Measurements from ENCODE around the gene RIPOR2.

DNA sequence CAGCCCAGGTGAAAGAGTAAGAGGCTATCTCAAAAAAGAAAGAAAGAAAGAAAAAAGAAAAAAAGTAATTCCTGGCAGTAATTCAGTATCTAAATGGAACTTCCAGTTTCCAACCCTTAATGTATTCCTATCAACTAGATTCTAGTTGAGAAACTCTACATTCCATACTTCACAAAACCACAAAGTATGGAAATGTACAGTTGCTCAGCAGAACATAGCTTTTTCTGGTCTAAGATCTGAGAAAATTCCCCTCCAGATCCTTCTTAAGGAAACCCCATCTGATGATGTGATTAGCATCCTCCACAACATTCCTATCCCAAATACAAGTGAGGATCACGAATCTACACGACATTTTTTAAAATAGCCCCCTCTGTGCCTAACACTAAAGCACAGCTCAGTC lies 140.7 kb downstream of the RIPOR2 start:
- TF ChIP-seq, protein P1, sequence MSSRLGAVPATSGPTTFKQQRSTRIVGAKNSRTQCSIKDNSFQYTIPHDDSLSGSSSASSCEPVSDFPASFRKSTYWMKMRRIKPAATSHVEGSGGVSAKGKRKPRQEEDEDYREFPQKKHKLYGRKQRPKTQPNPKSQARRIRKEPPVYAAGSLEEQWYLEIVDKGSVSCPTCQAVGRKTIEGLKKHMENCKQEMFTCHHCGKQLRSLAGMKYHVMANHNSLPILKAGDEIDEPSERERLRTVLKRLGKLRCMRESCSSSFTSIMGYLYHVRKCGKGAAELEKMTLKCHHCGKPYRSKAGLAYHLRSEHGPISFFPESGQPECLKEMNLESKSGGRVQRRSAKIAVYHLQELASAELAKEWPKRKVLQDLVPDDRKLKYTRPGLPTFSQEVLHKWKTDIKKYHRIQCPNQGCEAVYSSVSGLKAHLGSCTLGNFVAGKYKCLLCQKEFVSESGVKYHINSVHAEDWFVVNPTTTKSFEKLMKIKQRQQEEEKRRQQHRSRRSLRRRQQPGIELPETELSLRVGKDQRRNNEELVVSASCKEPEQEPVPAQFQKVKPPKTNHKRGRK (CRISPR knock-in tag; IDR thresholded peaks at IDR 0.05), result no peak
- TF ChIP-seq, protein P2, sequence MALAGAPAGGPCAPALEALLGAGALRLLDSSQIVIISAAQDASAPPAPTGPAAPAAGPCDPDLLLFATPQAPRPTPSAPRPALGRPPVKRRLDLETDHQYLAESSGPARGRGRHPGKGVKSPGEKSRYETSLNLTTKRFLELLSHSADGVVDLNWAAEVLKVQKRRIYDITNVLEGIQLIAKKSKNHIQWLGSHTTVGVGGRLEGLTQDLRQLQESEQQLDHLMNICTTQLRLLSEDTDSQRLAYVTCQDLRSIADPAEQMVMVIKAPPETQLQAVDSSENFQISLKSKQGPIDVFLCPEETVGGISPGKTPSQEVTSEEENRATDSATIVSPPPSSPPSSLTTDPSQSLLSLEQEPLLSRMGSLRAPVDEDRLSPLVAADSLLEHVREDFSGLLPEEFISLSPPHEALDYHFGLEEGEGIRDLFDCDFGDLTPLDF (CRISPR knock-in tag; IDR thresholded peaks at IDR 0.05), result no peak
- TF ChIP-seq FOXM1 (CRISPR knock-in tag; IDR thresholded peaks at IDR 0.05) (no peak), PAX8 (CRISPR knock-in tag; IDR thresholded peaks at IDR 0.05; ENCODE audit: borderline replicate concordance) (no peak), JUNB (CRISPR knock-in tag; IDR thresholded peaks at IDR 0.05; ENCODE audit: borderline replicate concordance) (no peak), SMC3 (IDR thresholded peaks at IDR 0.05; ENCODE audit: low read length) (no peak), STAT5B (CRISPR knock-in tag; IDR thresholded peaks at IDR 0.05) (no peak), EP300 (IDR thresholded peaks at IDR 0.05; ENCODE audit: low read depth in 2 of 2, low read length in 2 of 2) (no peak), EP300 (CRISPR knock-in tag; IDR thresholded peaks at IDR 0.05; ENCODE audit: borderline replicate concordance) (no peak), RNF2 (conservative IDR thresholded peaks at IDR 0.05; ENCODE audit: low read depth) (no peak)
- TF ChIP-seq, protein P3, sequence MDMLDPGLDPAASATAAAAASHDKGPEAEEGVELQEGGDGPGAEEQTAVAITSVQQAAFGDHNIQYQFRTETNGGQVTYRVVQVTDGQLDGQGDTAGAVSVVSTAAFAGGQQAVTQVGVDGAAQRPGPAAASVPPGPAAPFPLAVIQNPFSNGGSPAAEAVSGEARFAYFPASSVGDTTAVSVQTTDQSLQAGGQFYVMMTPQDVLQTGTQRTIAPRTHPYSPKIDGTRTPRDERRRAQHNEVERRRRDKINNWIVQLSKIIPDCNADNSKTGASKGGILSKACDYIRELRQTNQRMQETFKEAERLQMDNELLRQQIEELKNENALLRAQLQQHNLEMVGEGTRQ (IDR thresholded peaks at IDR 0.05; ENCODE audit: low read depth, low read length), result no peak
- TF ChIP-seq, protein P3 (CRISPR knock-in tag; IDR thresholded peaks at IDR 0.05; ENCODE audit: borderline replicate concordance), result no peak
- TF ChIP-seq, protein P4, sequence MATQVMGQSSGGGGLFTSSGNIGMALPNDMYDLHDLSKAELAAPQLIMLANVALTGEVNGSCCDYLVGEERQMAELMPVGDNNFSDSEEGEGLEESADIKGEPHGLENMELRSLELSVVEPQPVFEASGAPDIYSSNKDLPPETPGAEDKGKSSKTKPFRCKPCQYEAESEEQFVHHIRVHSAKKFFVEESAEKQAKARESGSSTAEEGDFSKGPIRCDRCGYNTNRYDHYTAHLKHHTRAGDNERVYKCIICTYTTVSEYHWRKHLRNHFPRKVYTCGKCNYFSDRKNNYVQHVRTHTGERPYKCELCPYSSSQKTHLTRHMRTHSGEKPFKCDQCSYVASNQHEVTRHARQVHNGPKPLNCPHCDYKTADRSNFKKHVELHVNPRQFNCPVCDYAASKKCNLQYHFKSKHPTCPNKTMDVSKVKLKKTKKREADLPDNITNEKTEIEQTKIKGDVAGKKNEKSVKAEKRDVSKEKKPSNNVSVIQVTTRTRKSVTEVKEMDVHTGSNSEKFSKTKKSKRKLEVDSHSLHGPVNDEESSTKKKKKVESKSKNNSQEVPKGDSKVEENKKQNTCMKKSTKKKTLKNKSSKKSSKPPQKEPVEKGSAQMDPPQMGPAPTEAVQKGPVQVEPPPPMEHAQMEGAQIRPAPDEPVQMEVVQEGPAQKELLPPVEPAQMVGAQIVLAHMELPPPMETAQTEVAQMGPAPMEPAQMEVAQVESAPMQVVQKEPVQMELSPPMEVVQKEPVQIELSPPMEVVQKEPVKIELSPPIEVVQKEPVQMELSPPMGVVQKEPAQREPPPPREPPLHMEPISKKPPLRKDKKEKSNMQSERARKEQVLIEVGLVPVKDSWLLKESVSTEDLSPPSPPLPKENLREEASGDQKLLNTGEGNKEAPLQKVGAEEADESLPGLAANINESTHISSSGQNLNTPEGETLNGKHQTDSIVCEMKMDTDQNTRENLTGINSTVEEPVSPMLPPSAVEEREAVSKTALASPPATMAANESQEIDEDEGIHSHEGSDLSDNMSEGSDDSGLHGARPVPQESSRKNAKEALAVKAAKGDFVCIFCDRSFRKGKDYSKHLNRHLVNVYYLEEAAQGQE (IDR thresholded peaks at IDR 0.05; ENCODE audit: borderline replicate concordance in 1 of 2, low read depth in 1 of 2, low read length in 2 of 2), result no peak
- TF ChIP-seq, protein P5, sequence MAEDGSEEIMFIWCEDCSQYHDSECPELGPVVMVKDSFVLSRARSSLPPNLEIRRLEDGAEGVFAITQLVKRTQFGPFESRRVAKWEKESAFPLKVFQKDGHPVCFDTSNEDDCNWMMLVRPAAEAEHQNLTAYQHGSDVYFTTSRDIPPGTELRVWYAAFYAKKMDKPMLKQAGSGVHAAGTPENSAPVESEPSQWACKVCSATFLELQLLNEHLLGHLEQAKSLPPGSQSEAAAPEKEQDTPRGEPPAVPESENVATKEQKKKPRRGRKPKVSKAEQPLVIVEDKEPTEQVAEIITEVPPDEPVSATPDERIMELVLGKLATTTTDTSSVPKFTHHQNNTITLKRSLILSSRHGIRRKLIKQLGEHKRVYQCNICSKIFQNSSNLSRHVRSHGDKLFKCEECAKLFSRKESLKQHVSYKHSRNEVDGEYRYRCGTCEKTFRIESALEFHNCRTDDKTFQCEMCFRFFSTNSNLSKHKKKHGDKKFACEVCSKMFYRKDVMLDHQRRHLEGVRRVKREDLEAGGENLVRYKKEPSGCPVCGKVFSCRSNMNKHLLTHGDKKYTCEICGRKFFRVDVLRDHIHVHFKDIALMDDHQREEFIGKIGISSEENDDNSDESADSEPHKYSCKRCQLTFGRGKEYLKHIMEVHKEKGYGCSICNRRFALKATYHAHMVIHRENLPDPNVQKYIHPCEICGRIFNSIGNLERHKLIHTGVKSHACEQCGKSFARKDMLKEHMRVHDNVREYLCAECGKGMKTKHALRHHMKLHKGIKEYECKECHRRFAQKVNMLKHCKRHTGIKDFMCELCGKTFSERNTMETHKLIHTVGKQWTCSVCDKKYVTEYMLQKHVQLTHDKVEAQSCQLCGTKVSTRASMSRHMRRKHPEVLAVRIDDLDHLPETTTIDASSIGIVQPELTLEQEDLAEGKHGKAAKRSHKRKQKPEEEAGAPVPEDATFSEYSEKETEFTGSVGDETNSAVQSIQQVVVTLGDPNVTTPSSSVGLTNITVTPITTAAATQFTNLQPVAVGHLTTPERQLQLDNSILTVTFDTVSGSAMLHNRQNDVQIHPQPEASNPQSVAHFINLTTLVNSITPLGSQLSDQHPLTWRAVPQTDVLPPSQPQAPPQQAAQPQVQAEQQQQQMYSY (CRISPR knock-in tag; IDR thresholded peaks at IDR 0.05), result no peak
